Activated T-cell treated with anti-CD3 and anti-CD28 coated beads for 48 hours (primary cell): ENCODE results near the gene NKAIN4.

Source experiments
- DNase-seq: peaks from one replicate; pipeline ENCODE4 v3.0.0-alpha.2; 2020; ENCODE audit warnings: low read depth

NKAIN4 gene

GRCh38 chr20:63217706-63218105 lies 36.6 kb downstream of the NKAIN4 start:
- no peak for DNase-seq

- no peak for DNase-seq
Measured at GRCh38 chr20:63216849-63217471, 37.3 kb downstream of the NKAIN4 start.

- peak; percentile 97 for DNase-seq
Measured at GRCh38 chr20:63216041-63216848, 38.0 kb downstream of the NKAIN4 start, which contains the start of gene YTHDF1. TSS of gene YTHDF1 (minus strand) at chr20:63216131. CDS start at chr20:63215892, 239 bp downstream.

GRCh38 chr20:63215101-63216040 lies 38.9 kb downstream of the NKAIN4 start:
- DNase-seq: peak; percentile 4

GRCh38 chr20:63214514-63214913 lies 39.7 kb downstream of the NKAIN4 start:
- no peak for DNase-seq

- no peak for DNase-seq
Measured at GRCh38 chr20:63212792-63213191, 41.5 kb downstream of the NKAIN4 start.

- DNase-seq: no peak
Measured at GRCh38 chr20:63212393-63212730, 41.9 kb downstream of the NKAIN4 start.

- DNase-seq: no peak
Measured at GRCh38 chr20:63210011-63210605, 44.2 kb downstream of the NKAIN4 start.

- no peak for DNase-seq
Measured at GRCh38 chr20:63208346-63208909, 45.8 kb downstream of the NKAIN4 start.

GRCh38 chr20:63206878-63207277 lies 47.4 kb downstream of the NKAIN4 start:
- DNase-seq: no peak

- DNase-seq: no peak
Measured at GRCh38 chr20:63205896-63206295, 48.4 kb downstream of the NKAIN4 start.

GRCh38 chr20:63204362-63204761 lies 49.9 kb downstream of the NKAIN4 start:
- no peak for DNase-seq

- no peak for DNase-seq
Measured at GRCh38 chr20:63202811-63203526, 51.3 kb downstream of the NKAIN4 start.

GRCh38 chr20:63202021-63202420 lies 52.2 kb downstream of the NKAIN4 start:
- no peak for DNase-seq

- no peak for DNase-seq
Measured at GRCh38 chr20:63198606-63199005, 55.7 kb downstream of the NKAIN4 start.

GRCh38 chr20:63196768-63197470 lies 57.3 kb downstream of the NKAIN4 start:
- no peak for DNase-seq

- DNase-seq: no peak
Measured at GRCh38 chr20:63194797-63195173, 59.5 kb downstream of the NKAIN4 start.

GRCh38 chr20:63194007-63194796 lies 60.1 kb downstream of the NKAIN4 start:
- DNase-seq: no peak

- DNase-seq: no peak
Measured at GRCh38 chr20:63192721-63193120, 61.5 kb downstream of the NKAIN4 start.

GRCh38 chr20:63191400-63191799 lies 62.9 kb downstream of the NKAIN4 start:
- no peak for DNase-seq
